Type B pancreatic cell (in vitro differentiated cells): Measurements from ENCODE around the gene ALOX5. TPM values are rescaled to one million over a fixed set of nuclear protein-coding genes. Genes with fewer than 3 reads are reported as not detected.
A peak's percentile ranks its signal among the peaks of the same experiment; 100 is the strongest.

ENCODE experiments used
- DNase-seq: peaks from one replicate; pipeline ENCODE4 v3.0.0; 2021; ENCODE audit warnings: mixed read lengths; ENCODE audit not compliant: unreplicated experiment; ENCODE audit errors: extremely low spot score
- H3K27ac Mint-ChIP-seq: 2 replicates; pipeline ENCODE4 v1.8.0; 2021; ENCODE audit warnings: mild to moderate bottlenecking, mixed read lengths
- H3K27me3 Mint-ChIP-seq: 2 replicates; pipeline ENCODE4 v1.8.0; 2021; ENCODE audit warnings: mixed read lengths
- H3K36me3 Mint-ChIP-seq: 2 replicates; pipeline ENCODE4 v1.8.0; 2021; ENCODE audit warnings: mixed read lengths
- H3K4me1 Mint-ChIP-seq: one replicate; pipeline ENCODE4 v1.8.0; 2021; ENCODE audit warnings: mixed read lengths; ENCODE audit not compliant: unreplicated experiment
- H3K4me3 Mint-ChIP-seq: 2 replicates; pipeline ENCODE4 v1.8.0; 2021; ENCODE audit warnings: mild to moderate bottlenecking, mixed read lengths
- H3K9me3 Mint-ChIP-seq: 2 replicates; pipeline ENCODE4 v1.8.0; 2021; ENCODE audit warnings: mixed read lengths
- CTCF ChIP-seq: fragments of 200-600 bp; sonication (generic); conservative IDR thresholded peaks from 2 replicates; pipeline ENCODE4 v1.5.0; 2021; ENCODE audit warnings: antibody characterized with exemption, mild to moderate bottlenecking
- total RNA-seq: library from RNA; stranded (reverse); gene quantifications from 2 replicates; pipeline ENCODE4 v1.2.1, GENCODE V29; 2021; ENCODE audit warnings: low replicate concordance

ALOX5 gene
- total RNA-seq, 1 donor from 2014 or later = 7.9 TPM

- no peaks in the 10 kb centered on the region for H3K36me3 Mint-ChIP-seq
- peaks cover 4% of the 10 kb centered on the region for H3K4me1 Mint-ChIP-seq
- no peak overlapping the region for H3K27ac Mint-ChIP-seq
- DNase-seq = no peak
- no peak for TF ChIP-seq CTCF
- peaks cover 81% of the 10 kb centered on the region for H3K27me3 Mint-ChIP-seq
- no peak overlapping the region for H3K4me3 Mint-ChIP-seq
- no peaks in the 10 kb centered on the region for H3K9me3 Mint-ChIP-seq
These were observed 3.6 kb upstream of the ALOX5 start for GRCh38 chr10:45370202-45370955.

- TF ChIP-seq CTCF = no peak
- no peak overlapping the region for H3K4me3 Mint-ChIP-seq
- no peaks in the 10 kb centered on the region for H3K9me3 Mint-ChIP-seq
- no peaks in the 10 kb centered on the region for H3K36me3 Mint-ChIP-seq
- H3K4me1 Mint-ChIP-seq = peaks cover 4% of the 10 kb centered on the region
- H3K27ac Mint-ChIP-seq = no peak overlapping the region
- DNase-seq = no peak
- H3K27me3 Mint-ChIP-seq = peaks cover 85% of the 10 kb centered on the region
These were observed 2.5 kb upstream of the ALOX5 start for GRCh38 chr10:45371560-45371959.

GRCh38 chr10:45372251-45372951 is 1.6 kb upstream of the ALOX5 start:
- Mint-ChIP-seq H3K9me3 (no peaks in the 10 kb centered on the region), H3K4me1 (peaks cover 4% of the 10 kb centered on the region), H3K27ac (no peak overlapping the region), H3K36me3 (no peaks in the 10 kb centered on the region), H3K27me3 (peaks cover 88% of the 10 kb centered on the region), H3K4me3 (peak overlapping the region; percentile 86)
- no peak for DNase-seq
- no peak for TF ChIP-seq CTCF

GRCh38 chr10:45373003-45373575 is 927 bp upstream of the ALOX5 start:
- no peak overlapping the region for H3K27ac Mint-ChIP-seq
- H3K4me3 Mint-ChIP-seq = peak overlapping the region; percentile 88
- H3K27me3 Mint-ChIP-seq = peaks cover 91% of the 10 kb centered on the region
- no peak for TF ChIP-seq CTCF
- H3K36me3 Mint-ChIP-seq = no peaks in the 10 kb centered on the region
- H3K9me3 Mint-ChIP-seq = no peaks in the 10 kb centered on the region
- DNase-seq = no peak
- H3K4me1 Mint-ChIP-seq = peaks cover 4% of the 10 kb centered on the region

- DNase-seq = no peak
- H3K4me3 Mint-ChIP-seq = peak overlapping the region; percentile 74
- no peak overlapping the region for H3K27ac Mint-ChIP-seq
These were observed 485 bp downstream of the ALOX5 start for GRCh38 chr10:45374350-45375052.

More at GRCh38 chr10:45374350-45375052, 485 bp downstream of the ALOX5 start:
- no peaks in the 10 kb centered on the region for H3K9me3 Mint-ChIP-seq
- peaks cover 4% of the 10 kb centered on the region for H3K4me1 Mint-ChIP-seq
- no peak for TF ChIP-seq CTCF
- H3K27me3 Mint-ChIP-seq = peaks cover 83% of the 10 kb centered on the region
- H3K36me3 Mint-ChIP-seq = no peaks in the 10 kb centered on the region
